ENCODE data around the gene OAT.
A peak's percentile ranks its signal among the peaks of the same experiment; 100 is the strongest.
"Not testable (repeated sequence)": the region's sequence is repeated elsewhere in the genome, so short reads cannot be mapped to it uniquely, and the experiment has no call there.

OAT gene

DNA sequence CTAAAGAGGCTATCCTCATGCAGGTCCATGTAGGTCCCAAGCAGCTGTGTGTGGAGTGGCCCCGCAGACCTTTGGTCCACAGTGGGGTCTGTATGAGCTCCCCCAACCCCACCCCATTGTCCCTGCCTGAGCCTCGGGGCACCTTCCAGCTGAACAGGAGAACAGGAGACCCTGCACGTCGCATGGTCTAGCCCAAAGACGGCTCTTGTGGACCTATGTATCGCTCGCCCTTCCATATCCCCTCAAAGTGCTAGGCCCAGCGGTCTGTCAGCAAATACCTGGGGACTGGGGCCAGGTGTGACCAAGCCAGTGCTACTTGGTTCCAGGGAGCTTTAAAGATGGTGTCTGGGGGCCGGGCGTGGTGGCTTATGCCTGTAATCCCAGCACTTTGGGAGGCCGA, 43.0 kb downstream of the OAT start:
- DNase-seq = no peak

- DNase-seq = no peak
Observed at GRCh38 chr10:124375353-124375614, 43.4 kb downstream of the OAT start.

- no peak for DNase-seq
Observed at GRCh38 chr10:124374535-124375352, 44.0 kb downstream of the OAT start.

GRCh38 chr10:124372899-124373298, 45.8 kb downstream of the OAT start:
- DNase-seq = no peak

DNA sequence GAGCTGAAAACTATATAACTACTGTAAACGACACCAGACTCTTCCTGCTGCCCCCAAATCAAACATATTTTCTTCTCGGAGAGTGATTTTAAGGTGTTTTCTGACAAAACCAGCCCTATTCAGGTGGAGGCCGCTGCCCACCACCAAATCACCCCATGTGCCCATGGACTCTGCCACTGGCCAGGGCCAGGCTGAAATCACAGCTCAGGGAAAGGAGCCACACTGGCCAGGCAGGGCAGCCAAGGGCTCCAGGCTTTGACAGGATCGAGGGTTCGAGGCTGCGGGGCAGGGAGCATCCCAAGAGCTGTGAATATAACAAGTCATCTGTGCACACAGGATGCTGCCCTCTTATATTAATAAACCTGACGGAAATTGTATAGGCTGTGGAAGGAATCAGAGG, 48.3 kb downstream of the OAT start:
- DNase-seq = no peak

GRCh38 chr10:124369986-124370385, 48.7 kb downstream of the OAT start:
- no peak for DNase-seq

DNA sequence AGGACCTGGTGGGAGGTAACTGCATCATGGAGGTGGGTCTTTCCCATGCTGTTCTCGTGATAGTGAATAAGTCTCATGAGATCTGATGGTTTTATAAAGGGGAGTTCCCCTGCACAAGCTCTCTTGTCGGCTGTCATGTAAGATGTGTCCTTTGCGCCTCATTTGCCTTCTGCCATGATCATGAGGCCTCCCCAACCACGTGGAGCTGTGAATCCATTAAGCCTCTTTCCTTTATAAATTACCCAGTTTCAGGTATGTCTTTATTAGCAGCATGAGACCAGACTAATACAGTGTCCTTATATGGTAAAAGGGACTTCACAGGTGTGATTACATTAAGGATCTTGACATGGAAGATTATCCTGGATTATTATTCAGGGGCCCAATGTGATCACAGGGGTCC, 49.2 kb downstream of the OAT start:
- DNase-seq = not testable (repeated sequence)

- no peak for DNase-seq
Observed at GRCh38 chr10:124369066-124369465, 49.7 kb downstream of the OAT start.

DNA sequence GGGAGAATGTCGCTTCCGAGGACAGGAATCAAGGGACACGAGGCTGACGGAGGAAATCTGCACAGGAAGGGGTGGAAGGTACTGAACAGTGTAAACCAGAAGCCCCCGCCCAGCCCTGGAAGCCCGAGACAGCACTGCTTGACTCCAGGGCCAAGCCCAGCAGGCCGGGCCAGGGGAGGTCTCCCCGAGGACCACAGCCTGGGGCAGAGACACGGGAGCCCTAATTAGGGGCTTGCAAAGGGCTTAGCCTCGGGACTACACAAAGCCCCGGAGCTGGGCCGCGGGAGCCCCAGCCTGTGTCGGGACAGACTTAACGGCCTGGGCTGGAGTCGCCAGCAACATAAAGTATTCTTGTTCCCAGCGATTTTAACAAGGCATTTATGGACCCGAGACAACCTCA, 50.8 kb downstream of the OAT start:
- no peak for DNase-seq

DNA sequence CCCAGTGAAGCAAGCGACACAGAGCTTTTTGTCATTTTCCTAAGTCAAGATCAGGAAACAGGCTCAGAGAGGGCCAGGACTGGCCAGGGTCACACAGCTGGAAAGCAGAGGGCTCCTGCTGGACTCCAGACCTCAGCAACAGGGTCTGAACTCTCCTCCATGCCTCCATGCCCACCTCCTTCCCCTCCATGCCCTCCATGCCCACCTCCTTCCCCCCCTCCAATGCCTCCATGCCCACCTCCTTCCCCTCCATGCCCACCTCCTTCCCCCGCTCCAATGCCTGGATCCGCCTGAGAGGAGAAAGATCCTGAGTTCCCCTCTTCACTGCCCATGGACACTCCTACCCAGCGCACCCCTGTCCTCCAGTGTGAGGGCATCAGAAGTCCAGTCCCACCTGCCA, 51.3 kb downstream of the OAT start:
- no peak for DNase-seq

- no peak for DNase-seq
Observed at GRCh38 chr10:124366825-124367224, 51.9 kb downstream of the OAT start.

GRCh38 chr10:124366343-124366742, 52.4 kb downstream of the OAT start:
- DNase-seq = no peak

DNA sequence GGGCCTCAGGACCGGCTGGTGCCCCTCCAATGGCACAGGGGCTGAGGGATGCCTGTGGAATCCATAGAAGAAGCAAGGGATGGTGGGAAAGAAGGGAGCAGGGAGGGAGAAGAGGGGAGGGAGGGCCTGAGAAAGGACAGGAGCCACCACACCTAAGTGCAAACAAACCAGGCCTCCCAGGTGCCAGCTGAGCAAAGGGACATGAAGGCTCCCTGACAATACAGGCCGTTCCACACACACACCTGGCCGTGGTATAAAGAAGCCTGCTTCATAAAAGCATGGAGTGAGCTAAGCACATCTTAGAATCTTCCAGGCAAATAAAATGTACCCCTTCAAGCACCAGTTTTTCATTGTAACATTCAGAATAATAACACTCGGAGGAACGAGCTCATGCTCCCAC, 54.0 kb downstream of the OAT start:
- no peak for DNase-seq

DNA sequence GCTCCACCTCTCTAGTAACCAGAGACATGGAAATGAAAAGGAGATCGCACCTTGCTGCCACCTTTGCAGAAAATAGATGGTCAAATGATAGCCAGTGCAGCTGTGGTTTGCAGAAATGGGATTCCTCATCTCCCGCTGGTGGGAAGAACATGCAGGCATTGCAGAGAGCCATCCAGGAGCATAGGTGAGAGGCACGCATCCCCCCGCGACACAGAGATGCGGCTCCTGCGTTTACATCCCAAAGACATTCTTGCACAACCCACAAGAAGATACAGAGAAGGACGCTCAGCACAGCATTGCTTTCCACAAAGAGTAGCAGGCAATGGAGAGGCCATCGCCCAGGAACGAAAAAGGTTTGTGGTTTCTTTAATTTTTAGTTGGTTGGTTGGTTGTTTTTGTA, 56.2 kb downstream of the OAT start:
- DNase-seq = no peak

GRCh38 chr10:124359336-124359832, 59.3 kb downstream of the OAT start:
- DNase-seq = no peak

- DNase-seq = no peak
Observed at GRCh38 chr10:124357561-124357885, 61.2 kb downstream of the OAT start.

GRCh38 chr10:124356701-124357560, 61.8 kb downstream of the OAT start:
- no peak for DNase-seq

DNA sequence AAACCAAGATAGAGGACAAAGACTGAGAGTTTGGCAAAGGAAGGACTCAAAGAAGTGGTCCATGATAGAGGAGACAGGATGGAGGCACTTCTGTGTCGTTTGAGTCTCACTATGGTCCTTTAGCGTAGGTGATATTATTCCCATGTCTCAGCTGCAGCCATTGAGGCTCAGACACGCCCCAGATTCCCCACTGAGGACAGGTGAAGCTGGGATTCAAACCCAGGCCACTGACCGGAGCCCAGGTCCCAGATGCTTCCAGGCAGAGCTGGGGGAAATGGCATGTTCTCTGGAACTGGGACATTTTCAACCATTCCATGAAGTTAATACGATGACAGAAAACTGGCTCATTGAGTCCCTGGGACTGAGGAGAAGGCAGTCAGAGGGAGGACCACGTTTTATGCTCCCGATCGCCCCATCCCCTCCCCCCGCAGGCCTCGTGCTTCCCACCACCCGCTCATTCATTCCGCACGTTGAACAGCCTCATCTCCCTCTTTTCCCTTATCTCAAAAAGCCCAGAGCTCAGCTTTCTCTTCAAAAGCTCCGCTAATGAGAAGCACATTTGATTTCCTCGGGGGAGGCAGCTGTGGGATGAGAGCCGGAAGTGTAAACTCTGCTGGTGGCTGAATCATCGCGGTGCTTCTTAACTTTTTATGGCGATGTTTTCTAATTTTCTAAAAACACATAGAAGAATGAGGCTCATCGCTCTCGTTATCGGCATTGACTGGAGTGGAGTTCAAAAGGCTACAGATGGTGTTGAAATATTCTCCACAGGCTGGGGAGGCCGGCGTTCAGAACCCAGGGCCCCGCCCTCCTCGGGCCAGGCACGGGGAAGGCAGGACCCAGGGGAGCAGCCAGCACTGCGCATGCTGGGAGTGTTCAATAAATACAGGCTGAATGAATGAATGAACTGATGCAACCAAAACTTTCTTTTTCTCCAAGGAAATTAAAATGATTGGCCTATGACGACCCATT, 64.0 kb downstream of the OAT start:
- peak; percentile 15 for DNase-seq

DNA sequence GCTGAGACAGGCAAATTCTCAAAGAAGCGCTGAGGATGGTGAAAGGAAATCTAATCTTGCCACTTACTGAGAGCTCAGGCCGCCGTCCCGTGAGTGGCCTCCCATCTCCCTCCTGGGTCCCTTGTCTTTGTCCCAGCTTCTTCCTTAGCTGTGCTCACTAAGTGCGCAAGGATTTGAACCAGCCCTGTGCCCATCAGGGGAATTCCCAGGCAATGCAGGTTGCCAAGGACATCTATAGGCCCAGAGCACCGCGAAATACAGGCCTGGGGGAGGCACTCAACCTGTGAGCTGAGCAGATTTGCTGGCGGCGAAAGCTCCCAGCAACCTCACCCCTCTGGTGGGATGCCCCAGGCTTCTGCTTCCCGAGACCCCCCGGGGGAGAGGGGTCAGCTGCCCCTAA, 64.8 kb downstream of the OAT start:
- no peak for DNase-seq

- no peak for DNase-seq
Observed at GRCh38 chr10:124353091-124353815, 65.5 kb downstream of the OAT start.

DNA sequence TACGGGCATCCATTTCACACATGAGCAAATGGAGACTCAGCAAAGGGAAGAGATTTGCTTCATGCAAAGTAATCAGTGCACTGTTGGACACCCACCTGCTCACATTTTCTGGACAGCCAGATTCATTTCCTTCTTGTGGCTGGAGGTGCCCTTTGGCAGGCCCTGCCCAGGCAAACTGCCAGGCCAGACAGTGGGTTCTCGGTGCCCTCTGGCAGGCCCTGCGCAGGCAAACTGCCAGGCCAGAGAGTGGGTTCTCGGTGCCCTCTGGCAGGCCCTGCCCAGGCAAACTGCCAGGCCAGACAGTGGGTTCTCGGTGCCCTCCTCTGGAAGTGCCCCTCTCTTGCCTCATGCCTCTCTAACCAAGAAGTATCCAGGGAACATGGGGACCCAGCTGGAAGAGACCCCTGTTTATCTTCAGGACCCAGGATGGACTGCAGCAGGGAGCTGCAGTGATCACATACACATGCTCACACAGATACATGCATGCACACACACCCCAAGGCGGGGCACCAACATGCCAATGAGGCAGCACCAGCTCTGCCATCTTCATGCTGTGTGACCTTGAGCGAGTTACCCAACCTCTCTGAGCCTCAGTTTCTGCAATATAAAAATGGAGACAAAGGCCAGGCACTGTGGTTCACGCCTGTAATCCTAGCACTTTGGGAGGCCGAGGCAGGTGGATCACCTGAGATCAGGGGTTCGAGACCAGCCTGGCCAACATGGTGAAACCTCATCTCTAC, 67.1 kb downstream of the OAT start:
- DNase-seq = no peak

- no peak for DNase-seq
Observed at GRCh38 chr10:124350806-124351205, 67.9 kb downstream of the OAT start.

Data from CD4-positive, alpha-beta T cell treated with Interleukin-10 for 1 hour (primary cell).